OCI-LY7 (cell line): ENCODE results near the gene FABP2. TPM values are rescaled to one million over a fixed set of nuclear protein-coding genes. Genes with fewer than 3 reads are reported as not detected.

Source experiments
- BruUV-seq: library from RNA; stranded (reverse); fragments of 400-500 nt; replicated peaks from 2 replicates; lab custom pipeline; 2021; lab: Mats Ljungman, UMichigan
- CTCF ChIA-PET: fragments of 300-600 bp; sonication (Branson Sonifier 250); formaldehyde crosslinking; loops from one replicate; lab custom pipeline; 2022; ENCODE audit warnings: antibody characterized with exemption; ENCODE audit not compliant: unreplicated experiment; lab: Charles Lee
- POLR2A ChIA-PET: fragments of 300-600 bp; sonication (Branson Sonifier 250); formaldehyde crosslinking; loops from one replicate; lab custom pipeline; 2022; ENCODE audit warnings: antibody characterized with exemption; lab: Charles Lee
- DNase-seq: peaks from one replicate; pipeline ENCODE4 v3.0.0-alpha.2; 2015; ENCODE audit warnings: low spot score
- H2AFZ ChIP-seq: fragments of 200-600 bp; sonication (generic), shearing (Covaris generic); 2 replicates; pipeline ENCODE4 v1.6.1; 2014; ENCODE audit warnings: mild to moderate bottlenecking, antibody characterized with exemption, low read length, moderate library complexity
- H3K27ac ChIP-seq: fragments of 200-600 bp; sonication (generic); 2 replicates; pipeline ENCODE4 v1.5.1; 2014; ENCODE audit warnings: mixed run types, low read depth, mild to moderate bottlenecking, moderate library complexity, low read length, inconsistent platforms; ENCODE audit not compliant: poor library complexity, severe bottlenecking
- H3K36me3 ChIP-seq: fragments of 200-600 bp; sonication (generic); 2 replicates; pipeline ENCODE4 v1.6.1; 2014; ENCODE audit warnings: mild to moderate bottlenecking, antibody characterized with exemption, low read length, moderate library complexity, mixed read lengths; ENCODE audit not compliant: insufficient read depth
- H3K4me1 ChIP-seq: fragments of 200-600 bp; sonication (generic); 2 replicates; pipeline ENCODE4 v1.5.1; 2014; ENCODE audit warnings: mild to moderate bottlenecking, low read length; ENCODE audit not compliant: insufficient read depth, poor library complexity, severe bottlenecking
- H3K4me2 ChIP-seq: fragments of 200-600 bp; sonication (generic); 2 replicates; pipeline ENCODE4 v1.6.1; 2014; ENCODE audit warnings: mild to moderate bottlenecking, low read length
- H3K4me3 ChIP-seq: fragments of 200-600 bp; sonication (generic); 2 replicates; pipeline ENCODE4 v1.5.1; 2014; ENCODE audit warnings: mild to moderate bottlenecking, low read depth, low read length; ENCODE audit not compliant: poor library complexity, severe bottlenecking
- H3K79me2 ChIP-seq: fragments of 200-600 bp; sonication (generic); 2 replicates; pipeline ENCODE4 v1.6.1; 2016; ENCODE audit warnings: low read depth, mild to moderate bottlenecking, low read length, moderate library complexity, mixed read lengths; ENCODE audit not compliant: insufficient read depth
- H3K9me2 ChIP-seq: fragments of 200-600 bp; sonication (generic); 2 replicates; pipeline ENCODE4 v1.6.1; 2016; ENCODE audit warnings: mild to moderate bottlenecking, low read length, mixed read lengths; ENCODE audit not compliant: insufficient read depth
- H3K9me3 ChIP-seq: fragments of 200-600 bp; sonication (generic); 2 replicates; pipeline ENCODE4 v1.6.1; 2014; ENCODE audit warnings: mild to moderate bottlenecking, mixed run types, low read length, mixed read lengths
- H4K20me1 ChIP-seq: fragments of 200-600 bp; sonication (generic); 2 replicates; pipeline ENCODE4 v1.6.1; 2014; ENCODE audit warnings: mild to moderate bottlenecking, antibody characterized with exemption, low read length, moderate library complexity, mixed read lengths; ENCODE audit not compliant: insufficient read depth
- EZH2phosphoT487 ChIP-seq: fragments of 200-600 bp; sonication (generic); IDR thresholded peaks from 2 replicates; pipeline ENCODE4 v1.6.1; 2018; ENCODE audit warnings: low read depth, borderline replicate concordance, mild to moderate bottlenecking, mixed run types, antibody characterized with exemption, low read length, moderate library complexity, mixed read lengths
- intact Hi-C: fragments of 100-400 bp; cut with micrococcal nuclease; formaldehyde crosslinking; loops from one replicate; pipeline ENCODE4 v1.10.0; 2022; ENCODE audit not compliant: unreplicated experiment
- total RNA-seq, 2 experiments: library from RNA; depleted of rRNA in 1 of 2; stranded (reverse); fragments of >200 nt in 1 of 2; shearing (Covaris generic) in 1 of 2; gene quantifications; 2 replicates each; pipeline ENCODE4 v1.2.3, GENCODE V29; 2014 to 2022
- TF ChIP-seq, protein P1 (sequence below): fragments of 200-600 bp; sonication (generic); conservative IDR thresholded peaks from 2 replicates; pipeline ENCODE4 v1.5.1; 2014; ENCODE audit warnings: mild to moderate bottlenecking, antibody characterized with exemption, low read length, moderate library complexity, mixed read lengths

FABP2 gene
- total RNA-seq, 2 experiments from 2014 or later = not detected

DNA sequence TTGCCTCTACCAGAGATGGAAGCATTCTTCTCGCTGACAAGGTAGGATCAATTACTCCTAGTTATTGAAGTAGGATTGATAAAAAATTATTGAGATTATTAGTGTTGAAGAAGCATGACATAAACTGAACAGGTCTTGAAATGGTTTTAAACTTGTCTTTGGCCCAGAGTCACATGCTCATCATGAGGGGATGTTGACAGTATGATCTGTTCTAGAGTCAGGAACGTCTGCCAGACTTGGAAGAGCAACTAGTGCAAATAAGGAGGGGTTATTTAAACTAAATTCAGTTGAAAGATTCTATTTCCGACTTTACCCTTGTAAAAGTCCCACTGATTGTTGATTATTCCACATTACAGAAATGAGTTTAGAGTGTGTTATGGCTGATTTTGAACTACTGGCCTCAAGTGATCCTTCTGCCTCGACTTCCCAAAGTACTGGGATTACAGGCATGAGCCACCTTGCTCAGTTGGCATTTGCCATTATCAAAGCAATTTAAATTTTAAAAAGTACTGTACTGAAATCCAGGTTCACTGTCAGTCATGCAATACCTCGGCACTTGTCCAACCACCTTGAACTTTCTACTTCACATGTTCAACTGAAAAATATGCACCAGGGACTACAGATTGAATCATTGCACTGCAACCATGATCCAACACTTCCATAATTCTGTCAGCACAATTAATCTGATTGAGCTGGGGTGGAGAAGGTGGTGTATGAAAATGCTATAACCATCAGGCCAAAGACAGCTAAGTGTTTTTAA, 19.7 kb downstream of the FABP2 start:
- Histone ChIP-seq H2AFZ (no peak overlapping the region; the same call in 1 of the 2 replicates), H3K4me2 (no peak overlapping the region), H4K20me1 (no peaks in the 10 kb centered on the region), H3K79me2 (peaks cover 31% of the 10 kb centered on the region), H3K9me2 (no peaks in the 10 kb centered on the region), H3K9me3 (no peaks in the 10 kb centered on the region), H3K27ac (no peak overlapping the region), H3K36me3 (peaks cover 14% of the 10 kb centered on the region), H3K4me3 (no peak overlapping the region), H3K4me1 (peaks cover 25% of the 10 kb centered on the region)
- POLR2A ChIA-PET = interaction anchor here (0.6 kb wide), 1 partner anchor 266 kb away, joined by 5 read pairs; no protein-coding TSS in a partner anchor
- TF ChIP-seq EZH2phosphoT487 = no peak
- TF ChIP-seq, protein P1, sequence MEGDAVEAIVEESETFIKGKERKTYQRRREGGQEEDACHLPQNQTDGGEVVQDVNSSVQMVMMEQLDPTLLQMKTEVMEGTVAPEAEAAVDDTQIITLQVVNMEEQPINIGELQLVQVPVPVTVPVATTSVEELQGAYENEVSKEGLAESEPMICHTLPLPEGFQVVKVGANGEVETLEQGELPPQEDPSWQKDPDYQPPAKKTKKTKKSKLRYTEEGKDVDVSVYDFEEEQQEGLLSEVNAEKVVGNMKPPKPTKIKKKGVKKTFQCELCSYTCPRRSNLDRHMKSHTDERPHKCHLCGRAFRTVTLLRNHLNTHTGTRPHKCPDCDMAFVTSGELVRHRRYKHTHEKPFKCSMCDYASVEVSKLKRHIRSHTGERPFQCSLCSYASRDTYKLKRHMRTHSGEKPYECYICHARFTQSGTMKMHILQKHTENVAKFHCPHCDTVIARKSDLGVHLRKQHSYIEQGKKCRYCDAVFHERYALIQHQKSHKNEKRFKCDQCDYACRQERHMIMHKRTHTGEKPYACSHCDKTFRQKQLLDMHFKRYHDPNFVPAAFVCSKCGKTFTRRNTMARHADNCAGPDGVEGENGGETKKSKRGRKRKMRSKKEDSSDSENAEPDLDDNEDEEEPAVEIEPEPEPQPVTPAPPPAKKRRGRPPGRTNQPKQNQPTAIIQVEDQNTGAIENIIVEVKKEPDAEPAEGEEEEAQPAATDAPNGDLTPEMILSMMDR = no peak
- CTCF ChIA-PET = no interaction called here
- intact Hi-C loops = no loop called here
- no TSS peak for BruUV-seq
- no peak for DNase-seq

DNA sequence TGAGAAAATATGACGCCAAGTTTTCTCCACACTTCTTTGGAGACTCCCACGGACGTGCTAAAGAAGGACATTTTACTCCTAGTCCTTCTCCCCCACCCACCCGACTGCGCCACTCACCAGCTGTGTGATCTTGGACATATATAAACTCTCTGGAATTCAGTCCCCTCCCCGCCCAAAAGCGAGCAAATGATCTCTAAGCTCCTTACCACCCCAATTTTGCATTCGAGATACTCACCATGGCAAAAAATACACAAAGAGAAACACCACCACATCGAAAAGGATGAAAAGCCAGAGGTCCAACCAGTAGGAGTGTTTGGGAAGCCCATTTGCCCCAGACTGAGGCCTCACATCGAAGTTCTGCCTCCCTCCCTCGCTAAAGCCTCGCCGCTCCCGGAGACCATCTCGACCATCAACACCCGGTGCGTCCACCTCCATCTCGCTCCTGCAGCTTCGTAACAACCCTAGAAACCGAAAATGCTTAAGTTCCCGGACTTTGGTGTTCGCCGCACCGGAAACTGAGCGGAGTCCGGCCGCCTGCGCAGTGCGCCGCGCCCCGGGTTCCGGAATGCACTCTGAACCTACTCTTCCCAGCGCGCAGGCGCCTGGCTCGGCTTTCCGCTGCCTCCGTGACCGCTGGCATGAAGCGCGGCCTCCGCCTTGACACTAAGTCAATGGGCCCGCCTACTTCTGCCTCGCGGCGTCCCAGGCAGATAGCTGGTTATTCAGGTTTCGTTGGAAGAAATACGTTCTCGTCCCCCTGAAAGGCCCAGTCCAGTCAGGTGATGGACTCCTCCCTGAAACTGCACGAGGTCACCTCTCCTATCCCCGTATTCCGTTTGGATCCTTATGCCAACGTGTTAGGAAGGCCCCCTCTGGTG, 21.6 kb downstream of the FABP2 start:
- intact Hi-C loops = loop anchor here (1.0 kb wide), 2 partner anchors 88 to 154 kb away; partner anchors contain the start of gene USP53
- H3K27ac ChIP-seq = peak overlapping the region; percentile 91
- POLR2A ChIA-PET = interaction anchor here (0.7 to 2.3 kb wide), 11 partner anchors 10 to 353 kb away, joined by 3 to 16 read pairs (median 5); partner anchors contain the start of gene USP53
- peak overlapping the region; percentile 95 for H3K4me2 ChIP-seq
- CTCF ChIA-PET = interaction anchor here (0.6 to 1.5 kb wide), 2 partner anchors 88 to 258 kb away, joined by 3 read pairs; partner anchors contain the start of gene USP53
- no peaks in the 10 kb centered on the region for H4K20me1 ChIP-seq
- peaks cover 33% of the 10 kb centered on the region for H3K36me3 ChIP-seq
- H3K79me2 ChIP-seq = peaks cover 38% of the 10 kb centered on the region
- H3K9me2 ChIP-seq = no peaks in the 10 kb centered on the region
- peak overlapping the region; percentile 95 for H3K4me3 ChIP-seq
- peak overlapping the region; percentile 99 for H2AFZ ChIP-seq
- H3K9me3 ChIP-seq = no peaks in the 10 kb centered on the region
- no peak for TF ChIP-seq EZH2phosphoT487
- TF ChIP-seq, protein P1 = peak; percentile 39; the same call in 1 of the 2 replicates
- peaks cover 25% of the 10 kb centered on the region for H3K4me1 ChIP-seq
- BruUV-seq = no TSS peak
- peak; percentile 93 for DNase-seq
